Stimulated activated memory B cell treated with anti-CD40 and anti-IgM and Interleukin-4, amounts not matched to agents 10 μg/mL and 1 μg/mL and 100 μg/mL, for 72 hours (primary cell): ENCODE data around the gene COMMD10.
A peak's percentile ranks its signal among the peaks of the same experiment; 100 is the strongest.

Experiments used
- ATAC-seq: fragments of 150-1000 bp; cut with Tn5 transposase; 2 replicates; pipeline ENCODE4 v1.10.0; 2021
- H3K27ac Mint-ChIP-seq: one replicate; pipeline ENCODE4 v1.8.0; 2022; ENCODE audit warnings: mild to moderate bottlenecking, mixed read lengths
- H3K27me3 Mint-ChIP-seq: one replicate; pipeline ENCODE4 v1.8.0; 2022; ENCODE audit warnings: mixed read lengths
- H3K36me3 Mint-ChIP-seq: one replicate; pipeline ENCODE4 v1.8.0; 2022; ENCODE audit warnings: mixed read lengths
- H3K4me1 Mint-ChIP-seq: one replicate; pipeline ENCODE4 v1.8.0; 2022; ENCODE audit warnings: mixed read lengths
- H3K4me3 Mint-ChIP-seq: one replicate; pipeline ENCODE4 v1.8.0; 2022; ENCODE audit warnings: mild to moderate bottlenecking, moderate library complexity, mixed read lengths
- H3K9me3 Mint-ChIP-seq: one replicate; pipeline ENCODE4 v1.8.0; 2022; ENCODE audit warnings: mixed read lengths

Gene COMMD10

DNA sequence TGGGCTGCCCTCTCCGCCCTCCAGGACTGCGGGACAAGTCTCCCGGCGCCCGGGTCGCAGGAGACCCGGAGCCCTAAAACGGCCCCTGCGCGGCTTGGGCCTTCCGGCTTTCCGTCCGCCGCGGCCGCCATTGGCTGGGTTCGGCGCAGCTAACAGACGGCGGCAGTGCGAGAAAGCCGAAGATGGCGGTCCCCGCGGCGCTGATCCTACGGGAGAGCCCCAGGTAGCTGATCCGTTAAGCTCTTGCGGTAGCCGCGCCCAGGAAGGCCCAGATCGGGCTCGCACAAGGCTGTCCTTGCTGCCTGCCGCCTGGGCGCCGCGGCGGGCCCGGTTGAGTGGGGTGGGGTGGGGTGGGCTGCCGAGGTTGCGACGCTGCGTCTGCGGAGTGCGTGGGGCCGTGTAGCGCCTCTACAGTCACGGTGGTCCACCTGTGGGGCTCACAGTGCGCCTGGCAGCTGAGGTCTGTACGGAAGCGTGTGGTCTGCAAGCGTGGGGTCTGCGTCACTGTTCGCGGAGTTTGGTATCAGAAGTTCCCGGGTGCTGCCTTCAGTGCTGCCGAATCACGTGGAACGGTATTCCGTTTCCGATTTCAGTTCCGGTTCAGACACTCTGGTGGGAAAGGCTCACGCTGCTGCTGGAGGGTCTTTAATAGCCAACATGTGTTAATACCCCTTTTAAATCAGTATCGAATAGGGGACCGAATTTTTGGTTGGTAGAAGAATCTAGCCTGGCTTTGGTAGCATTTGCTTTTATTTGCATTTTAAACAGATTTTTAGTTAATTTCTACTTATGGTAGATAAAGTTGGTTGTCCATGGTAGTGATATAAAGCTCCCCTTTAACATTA lies at the start of gene COMMD10:
COMMD10 (plus strand) TSS at position 155 of the 845 bp plus-strand sequence.
- ATAC-seq, result peak; percentile 97
- Mint-ChIP-seq H3K9me3 (no peaks in the 10 kb centered on the region), H3K27me3 (no peaks in the 10 kb centered on the region), H3K4me3 (peak within 1 kb of the TSS; percentile 89), H3K36me3 (peaks cover 35% of the 10 kb centered on the region), H3K27ac (peak within 1 kb of the TSS; percentile 94), H3K4me1 (peaks cover 69% of the 10 kb centered on the region)

DNA sequence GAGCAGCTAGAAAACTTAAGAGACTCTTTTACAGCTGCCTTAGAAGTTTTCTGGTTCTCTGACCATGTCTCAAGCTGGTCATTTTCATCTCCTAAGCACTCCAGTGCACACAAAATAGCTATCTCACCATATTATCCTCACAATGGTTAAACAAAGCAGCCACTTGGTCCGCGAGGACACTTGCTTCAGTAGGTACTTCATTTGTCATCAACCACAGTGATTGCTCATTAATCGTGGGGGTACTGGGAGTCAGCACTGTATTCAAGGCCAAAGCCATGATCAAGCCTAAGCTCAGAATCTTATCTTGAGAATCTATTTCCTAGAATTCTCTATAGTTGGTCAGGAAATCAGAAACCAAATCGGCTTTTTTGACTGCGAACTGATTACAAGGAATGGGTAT lies 49.7 kb upstream of the COMMD10 start:
- H3K9me3 Mint-ChIP-seq, result no peaks in the 10 kb centered on the region

DNA sequence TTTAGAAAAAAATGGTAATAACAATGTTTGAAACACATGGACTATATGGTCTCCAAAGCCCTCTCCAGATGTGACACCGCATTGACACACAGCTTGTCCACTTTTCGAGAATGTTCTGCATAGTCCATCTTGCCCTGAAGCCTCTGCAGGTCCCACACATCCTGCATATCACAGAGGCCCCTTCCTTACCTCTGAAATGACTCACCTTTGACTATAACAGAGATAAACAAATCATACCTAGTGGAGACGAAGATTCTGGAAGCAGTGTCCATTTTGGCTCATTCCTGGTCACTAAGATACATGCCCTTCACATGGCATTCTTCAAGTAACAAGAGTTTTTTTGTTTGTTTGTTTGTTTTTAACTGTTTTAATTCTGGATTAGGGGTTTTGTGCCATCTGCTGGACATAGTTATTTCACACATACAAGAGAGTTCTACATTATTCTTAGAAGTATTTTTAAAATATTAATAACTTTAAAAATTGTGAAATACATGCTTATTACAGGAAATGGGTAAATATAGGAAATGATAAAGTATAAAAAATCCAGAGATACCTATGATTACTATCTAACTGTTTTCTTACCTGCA lies 47.5 kb upstream of the COMMD10 start:
- Mint-ChIP-seq H3K27ac (peak overlapping the region; percentile 14), H3K4me1 (peaks cover 51% of the 10 kb centered on the region), H3K27me3 (no peaks in the 10 kb centered on the region), H3K36me3 (no peaks in the 10 kb centered on the region), H3K4me3 (no peak overlapping the region), H3K9me3 (no peaks in the 10 kb centered on the region)
- ATAC-seq, result no peak

More for the DNA sequence above, 49.7 kb upstream of the COMMD10 start:
- Mint-ChIP-seq H3K4me3 (no peak overlapping the region), H3K4me1 (peaks cover 51% of the 10 kb centered on the region), H3K27ac (peak overlapping the region; percentile 73), H3K27me3 (no peaks in the 10 kb centered on the region), H3K36me3 (no peaks in the 10 kb centered on the region)
- no peak for ATAC-seq

DNA sequence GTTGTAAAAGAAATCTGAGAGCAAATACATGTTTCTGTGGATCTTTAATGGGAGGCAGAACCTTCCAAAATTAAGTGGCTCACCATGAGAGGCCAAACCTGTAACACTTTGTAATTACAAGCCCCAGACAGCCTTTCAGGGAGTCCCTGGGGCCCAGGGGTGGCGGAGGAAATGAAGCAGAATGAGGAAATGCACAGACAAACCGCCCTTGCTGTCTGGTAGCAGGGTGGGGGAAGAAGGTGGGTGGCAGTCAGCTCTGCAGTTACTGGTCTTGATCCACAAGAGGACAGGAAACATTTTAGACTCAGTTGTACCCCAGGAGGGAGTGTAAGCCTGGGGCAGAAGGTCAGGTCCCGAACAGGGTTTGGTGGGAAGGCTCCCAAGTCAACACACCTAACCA lies 46.0 kb upstream of the COMMD10 start:
- no peaks in the 10 kb centered on the region for H3K9me3 Mint-ChIP-seq
- peaks cover 42% of the 10 kb centered on the region for H3K4me1 Mint-ChIP-seq
- H3K36me3 Mint-ChIP-seq, result no peaks in the 10 kb centered on the region
- peak overlapping the region; percentile 91 for H3K27ac Mint-ChIP-seq
- peak; percentile 96 for ATAC-seq
- H3K4me3 Mint-ChIP-seq, result peak overlapping the region; percentile 10
- no peaks in the 10 kb centered on the region for H3K27me3 Mint-ChIP-seq

DNA sequence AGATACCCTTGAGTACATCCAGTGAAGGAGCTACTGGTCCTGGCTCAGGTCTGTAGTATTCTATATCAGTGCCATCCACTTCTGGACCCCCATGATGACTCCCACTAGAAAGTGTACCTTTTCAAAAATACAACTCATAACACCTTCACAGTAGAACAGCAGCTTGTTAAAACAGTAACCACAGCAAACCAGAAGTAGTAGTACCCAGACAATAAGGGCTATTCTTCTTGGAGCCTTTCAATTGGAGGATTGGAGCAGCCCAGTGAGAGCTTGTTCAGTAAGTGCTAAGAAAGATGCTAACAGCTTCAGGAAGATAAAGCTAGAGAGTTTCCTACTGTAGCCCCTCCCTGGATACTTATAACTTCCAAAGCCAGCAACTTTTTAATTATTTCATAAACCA lies 42.5 kb upstream of the COMMD10 start:
- Mint-ChIP-seq H3K27me3 (no peaks in the 10 kb centered on the region), H3K36me3 (no peaks in the 10 kb centered on the region), H3K4me1 (peaks cover 24% of the 10 kb centered on the region), H3K9me3 (no peaks in the 10 kb centered on the region), H3K4me3 (no peak overlapping the region), H3K27ac (no peak overlapping the region)
- no peak for ATAC-seq

DNA sequence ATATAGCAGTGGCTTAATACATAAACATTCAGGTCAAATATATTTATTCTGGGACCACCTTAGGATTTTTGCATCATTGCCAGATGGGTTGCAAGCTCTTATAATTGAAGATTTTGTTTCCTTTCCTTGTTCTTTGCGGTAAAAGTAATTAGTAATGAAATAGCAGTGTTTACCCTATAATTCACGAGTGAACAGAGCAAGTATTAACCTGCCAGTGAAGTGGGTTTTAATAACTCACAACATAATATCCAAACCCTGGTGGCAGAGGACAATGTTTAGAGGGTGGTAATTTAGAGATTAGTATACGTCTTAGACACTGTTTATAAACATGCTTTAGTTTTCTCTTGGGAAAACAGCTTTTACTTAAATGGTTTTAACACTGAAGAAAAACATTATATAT lies 40.8 kb upstream of the COMMD10 start:
- Mint-ChIP-seq H3K4me3 (no peak overlapping the region), H3K27me3 (no peaks in the 10 kb centered on the region), H3K4me1 (peaks cover 7% of the 10 kb centered on the region), H3K36me3 (no peaks in the 10 kb centered on the region), H3K27ac (no peak overlapping the region), H3K9me3 (no peaks in the 10 kb centered on the region)
- ATAC-seq, result no peak

DNA sequence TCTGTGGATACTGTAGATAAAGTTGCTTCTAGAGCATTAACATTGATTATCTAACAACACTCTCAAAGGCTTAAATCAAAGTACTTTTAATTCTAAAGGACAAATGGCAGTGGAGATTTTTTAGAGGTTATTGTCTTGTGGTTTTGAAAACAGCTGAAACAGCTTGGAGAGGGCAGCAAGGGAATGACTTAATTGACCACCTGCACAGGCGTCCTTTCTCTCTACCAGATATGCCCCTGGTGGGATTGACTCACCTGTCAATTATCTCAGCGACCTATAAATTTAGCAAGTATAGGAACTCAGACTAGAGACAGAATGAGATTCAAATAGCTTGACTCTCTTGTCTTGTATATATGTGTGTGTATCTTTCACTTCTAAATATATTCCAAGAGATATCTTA lies 39.0 kb upstream of the COMMD10 start:
- no peak overlapping the region for H3K4me3 Mint-ChIP-seq
- no peaks in the 10 kb centered on the region for H3K27me3 Mint-ChIP-seq
- ATAC-seq, result no peak
- no peak overlapping the region for H3K27ac Mint-ChIP-seq
- H3K4me1 Mint-ChIP-seq, result no peaks in the 10 kb centered on the region
- no peaks in the 10 kb centered on the region for H3K9me3 Mint-ChIP-seq
- H3K36me3 Mint-ChIP-seq, result no peaks in the 10 kb centered on the region

DNA sequence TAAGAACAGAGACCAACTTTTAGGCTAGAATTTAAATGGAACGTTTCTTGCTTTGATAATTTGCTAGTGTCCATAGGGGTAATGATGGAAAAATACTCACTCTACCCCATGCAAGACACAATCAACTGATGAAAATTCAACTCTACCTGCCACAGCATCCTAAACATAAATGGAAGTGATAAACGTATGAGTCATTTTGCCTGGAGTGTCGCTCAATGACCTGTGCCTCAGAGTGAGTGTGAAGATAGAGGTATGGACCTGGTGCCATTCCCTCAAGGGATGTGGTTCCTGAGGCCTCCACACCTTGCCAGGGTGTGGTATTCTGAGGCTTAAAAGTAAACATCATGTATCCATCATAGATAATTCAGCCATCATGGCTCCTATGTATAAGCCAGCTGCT lies 38.6 kb upstream of the COMMD10 start:
- no peaks in the 10 kb centered on the region for H3K4me1 Mint-ChIP-seq
- no peaks in the 10 kb centered on the region for H3K36me3 Mint-ChIP-seq
- no peak overlapping the region for H3K27ac Mint-ChIP-seq
- no peaks in the 10 kb centered on the region for H3K9me3 Mint-ChIP-seq
- ATAC-seq, result no peak
- H3K4me3 Mint-ChIP-seq, result no peak overlapping the region
- H3K27me3 Mint-ChIP-seq, result no peaks in the 10 kb centered on the region

DNA sequence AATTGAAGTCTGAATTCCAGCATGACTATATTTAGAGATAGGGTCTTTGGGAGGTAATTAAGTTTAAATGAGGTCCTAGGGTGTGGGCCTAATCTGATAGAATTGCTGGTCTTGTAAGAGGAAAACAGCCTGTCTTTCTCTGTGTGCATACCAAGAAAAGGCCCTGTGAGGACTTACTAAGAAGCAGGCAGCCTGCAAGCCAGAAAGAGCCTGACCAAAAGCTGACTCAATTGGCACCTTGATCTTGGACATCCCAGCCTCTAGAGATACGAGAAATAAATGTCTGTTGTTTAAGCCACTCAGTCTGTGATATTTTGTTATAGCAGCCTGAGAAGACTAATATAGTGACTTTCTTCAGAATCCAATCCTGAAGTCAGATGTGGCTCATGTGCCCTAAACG lies 38.0 kb upstream of the COMMD10 start:
- no peaks in the 10 kb centered on the region for H3K27me3 Mint-ChIP-seq
- ATAC-seq, result no peak
- H3K36me3 Mint-ChIP-seq, result no peaks in the 10 kb centered on the region

DNA sequence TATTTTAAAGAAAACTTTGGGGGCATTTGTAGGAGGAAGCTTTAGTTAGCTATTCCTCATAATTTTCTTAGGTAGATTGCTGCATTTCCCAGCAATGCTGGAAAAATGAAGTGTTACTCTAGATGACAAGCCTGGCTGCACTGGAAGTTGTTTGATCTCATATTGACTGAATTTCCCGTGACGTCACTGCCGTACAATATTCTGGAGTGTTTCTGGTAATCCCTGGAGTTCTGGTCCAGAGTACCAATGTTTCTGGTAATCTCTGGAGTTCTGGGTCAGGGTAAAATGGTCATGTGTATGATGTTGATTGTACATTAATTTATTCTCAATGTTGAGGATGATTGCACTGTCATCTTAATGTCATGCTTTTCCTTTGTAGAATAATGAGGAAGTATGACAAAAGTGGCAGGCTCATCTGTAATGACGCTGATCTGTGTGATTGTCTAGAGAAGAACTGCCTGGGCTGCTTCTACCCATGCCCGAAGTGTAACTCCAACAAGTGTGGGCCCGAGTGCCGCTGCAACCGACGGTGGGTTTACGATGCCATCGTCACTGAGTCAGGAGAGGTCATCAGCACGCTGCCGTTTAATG lies 26.4 kb upstream of the COMMD10 start:
- Mint-ChIP-seq H3K4me3 (no peak overlapping the region), H3K27me3 (no peaks in the 10 kb centered on the region), H3K4me1 (peaks cover 10% of the 10 kb centered on the region), H3K36me3 (no peaks in the 10 kb centered on the region), H3K9me3 (no peaks in the 10 kb centered on the region), H3K27ac (no peak overlapping the region)
- ATAC-seq, result no peak

More for the DNA sequence above, 38.0 kb upstream of the COMMD10 start:
- no peak overlapping the region for H3K27ac Mint-ChIP-seq
- H3K4me1 Mint-ChIP-seq, result no peaks in the 10 kb centered on the region
- H3K9me3 Mint-ChIP-seq, result no peaks in the 10 kb centered on the region
- no peak overlapping the region for H3K4me3 Mint-ChIP-seq

DNA sequence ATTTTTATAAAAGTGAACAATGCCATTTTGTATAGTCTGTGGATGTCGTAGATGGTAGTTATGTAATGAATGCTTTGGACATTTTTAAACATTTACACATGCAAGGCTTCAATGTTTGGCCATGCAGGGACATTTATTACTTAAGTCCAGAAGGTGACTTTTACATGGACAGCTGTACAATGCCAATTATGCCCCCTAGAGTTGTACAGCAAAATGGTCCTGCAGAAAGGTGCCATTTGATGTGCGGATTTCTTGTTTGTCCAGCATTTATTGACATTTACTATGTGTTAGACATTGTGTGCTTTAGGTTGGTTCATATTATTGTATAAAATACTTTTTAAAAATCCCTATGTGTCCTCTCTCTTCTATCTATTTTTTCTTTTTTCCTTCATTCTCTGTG lies 22.5 kb upstream of the COMMD10 start:
- Mint-ChIP-seq H3K9me3 (no peaks in the 10 kb centered on the region), H3K36me3 (no peaks in the 10 kb centered on the region), H3K4me1 (peaks cover 10% of the 10 kb centered on the region), H3K27me3 (no peaks in the 10 kb centered on the region), H3K4me3 (no peak overlapping the region), H3K27ac (no peak overlapping the region)
- no peak for ATAC-seq

DNA sequence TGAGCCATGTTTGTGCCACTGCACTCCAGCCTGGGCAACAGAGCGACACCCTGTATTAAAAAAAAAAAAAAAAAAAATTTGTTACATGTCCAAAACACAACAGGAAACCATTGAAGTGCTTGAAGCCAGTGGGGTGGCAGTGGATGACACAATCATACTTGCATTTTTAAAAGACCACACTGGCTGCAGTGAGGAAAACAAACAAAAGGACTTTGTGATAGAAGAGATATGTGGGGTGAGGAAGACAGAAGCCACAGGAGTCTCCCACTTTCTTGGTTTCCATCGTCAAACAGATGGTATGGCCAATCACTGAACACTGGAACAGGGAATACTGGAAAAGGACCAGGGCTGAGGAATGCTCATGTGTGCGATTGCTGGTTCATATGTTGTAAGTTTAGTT lies 20.9 kb upstream of the COMMD10 start:
- no peaks in the 10 kb centered on the region for H3K27me3 Mint-ChIP-seq
- no peaks in the 10 kb centered on the region for H3K9me3 Mint-ChIP-seq
- ATAC-seq, result no peak
- H3K4me1 Mint-ChIP-seq, result peaks cover under 1% of the 10 kb centered on the region
- no peak overlapping the region for H3K27ac Mint-ChIP-seq
- H3K36me3 Mint-ChIP-seq, result no peaks in the 10 kb centered on the region
- H3K4me3 Mint-ChIP-seq, result no peak overlapping the region

DNA sequence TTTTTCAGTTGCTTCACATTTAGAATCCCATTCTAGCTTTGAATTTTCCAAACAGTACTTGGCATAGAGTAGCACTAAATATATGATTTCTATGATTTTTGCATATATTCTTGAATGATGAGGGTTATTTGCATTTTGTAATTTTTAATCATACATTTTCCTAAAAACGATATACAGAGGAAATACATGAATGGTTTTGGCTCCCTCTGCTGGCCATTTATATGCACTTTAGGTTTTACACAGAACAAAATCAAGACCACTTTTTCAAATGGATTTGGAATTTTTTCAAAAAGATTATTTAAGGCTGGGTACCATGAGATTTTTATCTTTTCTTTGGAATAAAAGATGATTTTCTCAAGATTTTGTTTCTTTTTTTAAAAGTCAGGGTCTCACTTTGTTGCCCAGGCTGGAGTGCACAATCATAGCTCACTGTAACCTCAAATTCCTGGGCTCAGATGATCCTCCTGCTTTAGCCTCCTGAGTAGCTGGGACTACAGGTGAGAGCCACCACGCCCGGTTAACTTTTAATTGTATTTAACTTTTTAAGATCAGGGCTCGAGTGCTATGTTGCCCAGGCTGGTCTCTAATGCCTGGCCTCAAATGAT lies 16.7 kb upstream of the COMMD10 start:
- Mint-ChIP-seq H3K27me3 (no peaks in the 10 kb centered on the region), H3K4me1 (no peaks in the 10 kb centered on the region), H3K4me3 (no peak overlapping the region), H3K36me3 (no peaks in the 10 kb centered on the region), H3K9me3 (no peaks in the 10 kb centered on the region), H3K27ac (no peak overlapping the region)
- ATAC-seq, result no peak

DNA sequence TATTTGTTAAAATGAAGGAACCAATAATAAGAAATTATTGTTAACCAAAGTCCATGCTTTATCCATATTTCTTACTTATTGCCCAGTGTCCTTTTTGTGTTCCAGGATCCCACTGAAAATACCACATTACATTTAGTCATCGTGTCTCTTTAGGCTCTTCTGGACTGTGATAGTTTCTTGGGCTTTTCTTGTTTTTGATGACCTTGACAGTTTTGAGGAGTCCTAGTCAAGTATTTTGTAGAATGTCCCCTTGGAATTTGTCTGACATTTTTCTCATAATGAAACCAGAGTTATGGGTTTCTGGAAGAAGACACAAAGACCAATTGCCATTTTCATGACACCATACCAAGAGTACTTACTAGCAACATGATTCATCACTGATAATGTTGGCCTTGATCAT lies 13.6 kb upstream of the COMMD10 start:
- no peaks in the 10 kb centered on the region for H3K36me3 Mint-ChIP-seq
- H3K4me1 Mint-ChIP-seq, result peaks cover 14% of the 10 kb centered on the region
- no peak for ATAC-seq
- H3K4me3 Mint-ChIP-seq, result no peak overlapping the region
- H3K9me3 Mint-ChIP-seq, result no peaks in the 10 kb centered on the region
- H3K27me3 Mint-ChIP-seq, result no peaks in the 10 kb centered on the region
- H3K27ac Mint-ChIP-seq, result no peak overlapping the region

DNA sequence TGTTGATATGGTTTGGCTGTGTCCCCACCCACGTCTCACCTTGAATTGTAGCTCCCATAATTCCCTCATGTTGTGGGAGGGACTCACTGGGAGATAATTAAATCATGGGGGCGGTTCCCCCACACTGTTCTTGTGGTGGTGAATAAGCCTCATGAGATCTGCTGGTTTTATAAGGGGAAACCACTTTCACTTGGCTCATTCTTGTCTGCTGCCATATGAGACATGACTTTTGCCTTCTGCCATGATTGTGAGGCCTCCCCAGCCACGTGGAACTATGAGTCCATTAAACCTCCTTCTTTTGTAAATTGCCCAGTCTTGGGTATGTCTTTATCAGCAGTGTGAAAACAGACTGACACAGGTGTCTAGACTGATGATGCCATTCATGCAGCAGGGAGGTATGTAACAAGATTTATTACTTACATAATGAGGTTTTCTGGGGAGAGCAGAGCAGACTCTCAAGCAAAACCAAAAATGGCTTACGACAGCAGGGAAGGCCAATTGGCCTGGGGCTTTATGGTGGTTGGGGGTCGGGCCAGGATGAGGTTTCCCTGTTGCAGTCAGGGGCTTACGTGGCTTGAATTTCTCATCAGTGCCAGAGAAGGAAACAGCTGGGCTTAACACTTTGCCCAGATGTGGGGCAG lies 9.5 kb upstream of the COMMD10 start:
- no peak for ATAC-seq
- H3K36me3 Mint-ChIP-seq, result no peaks in the 10 kb centered on the region
- no peaks in the 10 kb centered on the region for H3K9me3 Mint-ChIP-seq
- H3K27ac Mint-ChIP-seq, result peak overlapping the region; percentile 88
- peaks cover 27% of the 10 kb centered on the region for H3K4me1 Mint-ChIP-seq
- peak overlapping the region; percentile 18 for H3K4me3 Mint-ChIP-seq
- H3K27me3 Mint-ChIP-seq, result no peaks in the 10 kb centered on the region
